ENCODE measurements around the gene FOXA1.

FOXA1 gene

DNA sequence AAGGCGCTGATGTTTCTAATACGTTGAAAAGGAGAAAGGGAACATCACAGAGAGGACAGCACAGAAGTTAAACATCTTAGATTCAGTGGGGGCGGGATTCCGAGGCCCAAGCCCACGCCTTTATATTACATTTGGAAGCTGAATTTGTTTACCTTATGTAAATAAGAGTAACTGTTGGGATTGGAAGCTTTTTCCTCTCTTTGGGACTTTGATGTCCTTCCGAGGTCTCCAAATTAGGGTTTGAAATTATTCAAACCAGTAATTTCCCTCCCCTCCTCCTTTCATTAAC lies 6.4 kb downstream of the FOXA1 start:
- TF ChIP-seq, protein P1, sequence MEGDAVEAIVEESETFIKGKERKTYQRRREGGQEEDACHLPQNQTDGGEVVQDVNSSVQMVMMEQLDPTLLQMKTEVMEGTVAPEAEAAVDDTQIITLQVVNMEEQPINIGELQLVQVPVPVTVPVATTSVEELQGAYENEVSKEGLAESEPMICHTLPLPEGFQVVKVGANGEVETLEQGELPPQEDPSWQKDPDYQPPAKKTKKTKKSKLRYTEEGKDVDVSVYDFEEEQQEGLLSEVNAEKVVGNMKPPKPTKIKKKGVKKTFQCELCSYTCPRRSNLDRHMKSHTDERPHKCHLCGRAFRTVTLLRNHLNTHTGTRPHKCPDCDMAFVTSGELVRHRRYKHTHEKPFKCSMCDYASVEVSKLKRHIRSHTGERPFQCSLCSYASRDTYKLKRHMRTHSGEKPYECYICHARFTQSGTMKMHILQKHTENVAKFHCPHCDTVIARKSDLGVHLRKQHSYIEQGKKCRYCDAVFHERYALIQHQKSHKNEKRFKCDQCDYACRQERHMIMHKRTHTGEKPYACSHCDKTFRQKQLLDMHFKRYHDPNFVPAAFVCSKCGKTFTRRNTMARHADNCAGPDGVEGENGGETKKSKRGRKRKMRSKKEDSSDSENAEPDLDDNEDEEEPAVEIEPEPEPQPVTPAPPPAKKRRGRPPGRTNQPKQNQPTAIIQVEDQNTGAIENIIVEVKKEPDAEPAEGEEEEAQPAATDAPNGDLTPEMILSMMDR (conservative IDR thresholded peaks at IDR 0.05; ENCODE audit: low read depth, low read length), result no peak
- no peak overlapping the region for H3K4me3 ChIP-seq (ENCODE audit: low read depth, low read length)

DNA sequence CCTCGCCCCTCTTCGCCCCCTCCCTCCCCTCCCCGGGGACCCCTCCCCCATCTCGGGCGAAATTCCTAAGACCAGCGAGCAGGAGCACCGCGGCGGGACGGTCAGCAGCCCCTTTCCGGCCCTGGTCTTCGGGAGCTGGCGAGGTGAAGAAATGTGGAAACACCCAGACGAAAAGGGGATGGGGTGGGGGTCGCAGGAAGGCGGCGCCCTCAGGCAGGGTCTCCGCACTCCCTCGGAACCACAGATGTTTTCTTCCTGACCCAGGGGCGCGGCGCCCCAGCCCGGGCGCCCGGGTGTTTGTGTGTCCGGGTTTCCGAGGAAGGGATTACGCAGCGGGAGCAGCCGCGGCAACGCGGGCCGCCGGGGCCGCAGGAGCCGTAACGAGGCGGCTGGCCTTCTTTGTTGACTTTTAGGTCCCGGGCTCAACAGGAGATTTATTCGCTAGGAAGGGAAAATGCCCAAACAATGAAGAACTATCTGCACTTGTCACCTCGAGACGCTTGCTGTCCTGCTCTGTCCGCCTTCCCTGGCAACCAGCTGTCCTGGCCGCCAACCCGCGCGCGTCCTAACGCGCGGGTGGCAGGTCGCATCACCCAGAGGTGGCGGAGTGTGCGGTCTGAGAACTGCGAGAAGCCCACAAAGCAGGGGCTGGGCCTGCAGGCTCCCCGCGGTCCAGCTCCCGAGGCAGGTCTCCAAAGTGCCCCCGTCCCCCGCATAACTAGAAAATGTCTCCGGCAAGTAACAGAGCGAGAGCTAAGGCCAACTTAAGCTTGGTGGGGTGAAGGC lies 7.0 kb downstream of the FOXA1 start:
- H3K4me3 ChIP-seq (ENCODE audit: low read depth, low read length), result no peak overlapping the region
- DNase-seq (ENCODE audit: low read depth), result no peak

More for the DNA sequence above, 6.4 kb downstream of the FOXA1 start:
- no peak for DNase-seq (ENCODE audit: low read depth)

DNA sequence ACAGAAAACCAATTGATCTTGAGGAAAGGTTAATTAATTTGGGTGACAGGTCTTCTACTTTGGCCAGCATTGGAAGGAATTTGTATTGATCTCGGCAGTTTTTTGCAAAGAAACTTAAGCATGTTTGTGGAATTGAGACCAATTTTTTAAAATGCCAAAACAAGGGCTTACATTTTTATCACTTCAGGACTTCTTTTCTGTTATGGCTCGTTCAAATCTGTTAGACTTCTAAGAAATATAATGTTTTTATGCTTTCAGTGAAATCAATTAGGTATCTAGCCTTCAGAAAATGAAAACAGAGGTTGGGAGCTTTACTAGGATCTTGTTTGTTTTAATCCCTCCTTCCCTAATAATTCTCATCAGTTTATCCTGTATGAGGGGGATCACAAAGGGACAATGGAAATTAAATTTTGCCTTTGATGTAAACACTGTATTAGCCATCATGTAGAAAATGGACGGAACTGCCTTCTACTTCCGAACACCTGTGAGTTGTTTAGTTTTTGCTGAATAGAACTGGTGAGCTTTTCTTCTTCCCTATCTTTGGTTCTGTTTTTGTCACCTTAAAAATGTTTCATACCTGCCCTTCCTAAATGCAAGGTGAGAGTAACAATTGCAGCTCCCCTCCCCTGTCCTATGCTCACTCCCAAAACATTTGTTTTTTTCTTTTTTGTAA lies 7.8 kb downstream of the FOXA1 start:
- DNase-seq (ENCODE audit: low read depth), result no peak
- TF ChIP-seq, protein P1 (conservative IDR thresholded peaks at IDR 0.05; ENCODE audit: low read depth, low read length), result no peak
- no peak overlapping the region for H3K4me3 ChIP-seq (ENCODE audit: low read depth, low read length)

More for the DNA sequence above, 7.0 kb downstream of the FOXA1 start:
- TF ChIP-seq, protein P1 (conservative IDR thresholded peaks at IDR 0.05; ENCODE audit: low read depth, low read length), result no peak

DNA sequence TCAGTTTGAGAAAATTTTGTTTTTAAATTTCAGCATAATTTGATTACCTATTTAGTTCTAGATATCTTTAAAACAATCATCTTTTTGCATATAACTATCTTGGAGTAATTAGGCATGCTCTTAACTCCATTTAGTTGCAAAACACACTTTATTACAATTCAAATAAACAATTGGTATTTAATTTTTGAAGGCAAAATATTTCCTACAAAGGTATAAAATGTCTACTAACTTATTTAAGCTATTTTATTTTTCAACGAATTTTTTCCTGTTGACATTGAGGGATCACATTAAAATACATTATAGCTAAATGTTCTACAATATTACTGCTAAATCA lies 8.3 kb downstream of the FOXA1 start:
- TF ChIP-seq, protein P1 (conservative IDR thresholded peaks at IDR 0.05; ENCODE audit: low read depth, low read length), result no peak

DNA sequence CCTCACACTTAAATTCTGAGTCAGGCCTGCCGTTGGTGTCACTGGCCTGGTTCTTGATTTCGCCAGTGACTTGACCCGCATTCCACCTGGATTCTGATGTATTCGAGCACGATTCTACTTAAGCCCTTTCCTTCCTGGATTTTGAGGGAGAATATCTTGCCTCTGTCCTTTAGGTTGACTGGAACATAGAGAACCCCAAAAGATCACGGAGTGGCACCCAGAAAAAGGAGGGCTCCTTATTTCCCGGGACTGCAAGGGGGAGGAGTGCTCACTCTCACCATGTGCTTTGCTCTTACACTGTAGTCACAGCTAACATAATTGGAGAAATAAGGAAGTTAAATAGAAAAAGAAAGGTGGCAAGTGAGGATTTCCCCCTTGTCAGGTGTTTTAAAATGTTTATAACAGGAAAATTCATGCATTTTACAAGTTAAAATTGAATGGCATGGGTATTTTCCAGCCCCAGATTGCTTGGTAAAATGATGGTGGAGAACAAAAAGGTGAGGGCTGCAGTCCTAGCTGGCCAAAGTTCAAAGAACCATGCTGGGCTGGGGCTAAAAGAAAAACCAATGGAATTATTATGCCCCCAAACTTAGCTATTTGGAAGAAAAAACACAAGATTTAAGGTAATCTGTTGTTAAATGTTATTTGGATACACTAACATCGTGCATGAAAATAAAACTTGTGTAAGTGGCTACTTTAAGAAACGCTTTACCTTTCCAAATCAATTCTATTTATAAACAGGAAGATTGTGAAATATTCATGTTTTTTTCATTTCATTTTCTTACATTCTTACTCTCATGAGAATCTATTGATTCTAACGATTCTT lies 8.9 kb downstream of the FOXA1 start:
- no peak for DNase-seq (ENCODE audit: low read depth)
- H3K4me3 ChIP-seq (ENCODE audit: low read depth, low read length), result no peak overlapping the region

More for the DNA sequence above, 8.3 kb downstream of the FOXA1 start:
- no peak for DNase-seq (ENCODE audit: low read depth)
- no peak overlapping the region for H3K4me3 ChIP-seq (ENCODE audit: low read depth, low read length)

DNA sequence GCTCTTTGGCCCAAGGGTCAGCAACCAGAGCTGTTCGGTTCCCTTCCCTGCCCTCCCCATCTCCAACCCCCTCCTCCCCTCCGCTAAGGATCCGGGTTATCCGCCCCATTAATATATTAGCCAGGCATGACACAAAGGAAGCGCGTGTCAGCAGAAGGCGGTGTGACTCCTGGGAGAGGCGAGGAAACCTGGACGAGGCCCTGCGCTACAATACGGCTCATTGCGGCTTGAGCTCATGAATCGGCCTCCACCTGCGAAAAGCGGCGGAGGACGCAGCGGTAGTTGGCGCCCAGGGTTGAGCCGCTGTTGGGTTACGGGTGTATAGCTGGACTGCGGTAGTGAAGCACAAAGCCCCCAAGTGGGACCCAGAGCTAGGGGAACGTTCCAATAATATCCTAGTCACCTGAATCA lies 9.9 kb downstream of the FOXA1 start:
- TF ChIP-seq, protein P1 (conservative IDR thresholded peaks at IDR 0.05; ENCODE audit: low read depth, low read length), result no peak
- H3K4me3 ChIP-seq (ENCODE audit: low read depth, low read length), result no peak overlapping the region
- no peak for DNase-seq (ENCODE audit: low read depth)

More for the DNA sequence above, 8.9 kb downstream of the FOXA1 start:
- TF ChIP-seq, protein P1 (conservative IDR thresholded peaks at IDR 0.05; ENCODE audit: low read depth, low read length), result no peak
